Liver (tissue), 3 donors: ENCODE measurements around the gene RNF13.

Experiments used
- JUND ChIP-seq, 2 donors: IDR thresholded peaks; 2 replicates each; pipeline ENCODE4 v1.6.1; 2016; ENCODE audit warnings: antibody characterized with exemption in 2 of 2
- MAX ChIP-seq: IDR thresholded peaks from 2 replicates; pipeline ENCODE4 v1.6.1; 2016; ENCODE audit warnings: antibody characterized with exemption
- TAF1 ChIP-seq: conservative IDR thresholded peaks from 2 replicates; pipeline ENCODE4 v1.6.1; 2016; ENCODE audit warnings: antibody characterized with exemption, mild to moderate bottlenecking
- TF ChIP-seq, protein P1 (sequence below): fragments of 150-350 bp; IDR thresholded peaks from 2 replicates; pipeline ENCODE4 v1.5.1; 2017; ENCODE audit warnings: improper control_type of control experiment, low read depth, low read length; ENCODE audit not compliant: missing input control
- donor health status: healthy.
- donor health status: healthy.

GRCh38 chr3:149936812-149937230, 123.8 kb downstream of the RNF13 start:
- TF ChIP-seq, protein P1, sequence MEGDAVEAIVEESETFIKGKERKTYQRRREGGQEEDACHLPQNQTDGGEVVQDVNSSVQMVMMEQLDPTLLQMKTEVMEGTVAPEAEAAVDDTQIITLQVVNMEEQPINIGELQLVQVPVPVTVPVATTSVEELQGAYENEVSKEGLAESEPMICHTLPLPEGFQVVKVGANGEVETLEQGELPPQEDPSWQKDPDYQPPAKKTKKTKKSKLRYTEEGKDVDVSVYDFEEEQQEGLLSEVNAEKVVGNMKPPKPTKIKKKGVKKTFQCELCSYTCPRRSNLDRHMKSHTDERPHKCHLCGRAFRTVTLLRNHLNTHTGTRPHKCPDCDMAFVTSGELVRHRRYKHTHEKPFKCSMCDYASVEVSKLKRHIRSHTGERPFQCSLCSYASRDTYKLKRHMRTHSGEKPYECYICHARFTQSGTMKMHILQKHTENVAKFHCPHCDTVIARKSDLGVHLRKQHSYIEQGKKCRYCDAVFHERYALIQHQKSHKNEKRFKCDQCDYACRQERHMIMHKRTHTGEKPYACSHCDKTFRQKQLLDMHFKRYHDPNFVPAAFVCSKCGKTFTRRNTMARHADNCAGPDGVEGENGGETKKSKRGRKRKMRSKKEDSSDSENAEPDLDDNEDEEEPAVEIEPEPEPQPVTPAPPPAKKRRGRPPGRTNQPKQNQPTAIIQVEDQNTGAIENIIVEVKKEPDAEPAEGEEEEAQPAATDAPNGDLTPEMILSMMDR, result peak; percentile 70
- TF ChIP-seq TAF1, result no peak
- no peak for TF ChIP-seq JUND (IDR thresholded peaks at IDR 0.05)
- TF ChIP-seq MAX, result no peak
